GM18951 (cell line): Measurements from ENCODE around the gene GAREM1.

Source experiments
- POLR2A ChIP-seq: IDR thresholded peaks from 4 replicates; pipeline ENCODE4 v1.6.1; 2011; ENCODE audit warnings: mild to moderate bottlenecking; ENCODE audit not compliant: insufficient read length, insufficient read depth; ENCODE audit errors: extremely low read depth
- in situ Hi-C: fragments of 300-500 bp; cut with MboI; formaldehyde crosslinking; loops from one replicate; pipeline ENCODE4 v1.12.0; 2022; ENCODE audit warnings: low sequenced_read_pairs, mixed read lengths, inconsistent platforms; ENCODE audit not compliant: unreplicated experiment

Gene GAREM1

GRCh38 chr18:32270341-32270740 lies 200.3 kb downstream of the GAREM1 start:
- in situ Hi-C loops: no loop called here
- TF ChIP-seq POLR2A: no peak

- in situ Hi-C loops: no loop called here
Measured at GRCh38 chr18:32267463-32267862, 203.2 kb downstream of the GAREM1 start.

GRCh38 chr18:32264401-32264800 lies 206.3 kb downstream of the GAREM1 start:
- in situ Hi-C loops: no loop called here
- TF ChIP-seq POLR2A: no peak

More at GRCh38 chr18:32267463-32267862, 203.2 kb downstream of the GAREM1 start:
- no peak for TF ChIP-seq POLR2A

- TF ChIP-seq POLR2A: no peak
- in situ Hi-C loops: no loop called here
Measured at GRCh38 chr18:32262092-32262491, 208.6 kb downstream of the GAREM1 start.

GRCh38 chr18:32261003-32261402 lies 209.7 kb downstream of the GAREM1 start:
- no peak for TF ChIP-seq POLR2A
- in situ Hi-C loops: no loop called here

GRCh38 chr18:32259553-32259952 lies 211.1 kb downstream of the GAREM1 start:
- in situ Hi-C loops: no loop called here
- TF ChIP-seq POLR2A: no peak

GRCh38 chr18:32258558-32259204 lies 212.0 kb downstream of the GAREM1 start:
- TF ChIP-seq POLR2A: no peak
- in situ Hi-C loops: no loop called here

GRCh38 chr18:32258148-32258547 lies 212.5 kb downstream of the GAREM1 start:
- in situ Hi-C loops: no loop called here
- no peak for TF ChIP-seq POLR2A

- TF ChIP-seq POLR2A: no peak
- in situ Hi-C loops: no loop called here
Measured at GRCh38 chr18:32257084-32257785, 213.4 kb downstream of the GAREM1 start.

- in situ Hi-C loops: no loop called here
- TF ChIP-seq POLR2A: no peak
Measured at GRCh38 chr18:32255570-32255969, 215.1 kb downstream of the GAREM1 start.

GRCh38 chr18:32252141-32252860 lies 218.4 kb downstream of the GAREM1 start:
- in situ Hi-C loops: no loop called here
- no peak for TF ChIP-seq POLR2A

- in situ Hi-C loops: no loop called here
- TF ChIP-seq POLR2A: no peak
Measured at GRCh38 chr18:32251466-32251865, 219.2 kb downstream of the GAREM1 start.

- in situ Hi-C loops: no loop called here
- no peak for TF ChIP-seq POLR2A
Measured at GRCh38 chr18:32249147-32249929, 221.3 kb downstream of the GAREM1 start.

GRCh38 chr18:32244881-32245280 lies 225.8 kb downstream of the GAREM1 start:
- TF ChIP-seq POLR2A: no peak
- in situ Hi-C loops: no loop called here
